ENCODE results near the gene ZNF300. TPM values are rescaled to one million over a fixed set of nuclear protein-coding genes. Genes with fewer than 3 reads are reported as not detected.

The ZNF300 gene
- 4.0 TPM for total RNA-seq

GRCh38 chr5:150904479-150905311 lies at the start of gene ZNF300:
ZNF300 (minus strand) TSS chr5:150904980; CDS start chr5:150903155, 1,825 bp downstream.
- Histone ChIP-seq H3K4me3 (ENCODE audit: low read length) (peak within 1 kb of the TSS; percentile 29), H3K9me3 (ENCODE audit: low read depth, low read length) (peaks cover 55% of the 10 kb centered on the region), H3K4me1 (ENCODE audit: insufficient read depth, low read length) (no peaks in the 10 kb centered on the region), H3K27me3 (ENCODE audit: insufficient read depth, low read length) (peaks cover 4% of the 10 kb centered on the region)

GRCh38 chr5:150948539-150948938 lies 43.8 kb upstream of the ZNF300 start:
- Histone ChIP-seq H3K27me3 (ENCODE audit: insufficient read depth, low read length) (no peaks in the 10 kb centered on the region), H3K4me1 (ENCODE audit: insufficient read depth, low read length) (no peaks in the 10 kb centered on the region), H3K9me3 (ENCODE audit: low read depth, low read length) (peaks cover 79% of the 10 kb centered on the region), H3K4me3 (ENCODE audit: low read length) (no peak overlapping the region)

DNA sequence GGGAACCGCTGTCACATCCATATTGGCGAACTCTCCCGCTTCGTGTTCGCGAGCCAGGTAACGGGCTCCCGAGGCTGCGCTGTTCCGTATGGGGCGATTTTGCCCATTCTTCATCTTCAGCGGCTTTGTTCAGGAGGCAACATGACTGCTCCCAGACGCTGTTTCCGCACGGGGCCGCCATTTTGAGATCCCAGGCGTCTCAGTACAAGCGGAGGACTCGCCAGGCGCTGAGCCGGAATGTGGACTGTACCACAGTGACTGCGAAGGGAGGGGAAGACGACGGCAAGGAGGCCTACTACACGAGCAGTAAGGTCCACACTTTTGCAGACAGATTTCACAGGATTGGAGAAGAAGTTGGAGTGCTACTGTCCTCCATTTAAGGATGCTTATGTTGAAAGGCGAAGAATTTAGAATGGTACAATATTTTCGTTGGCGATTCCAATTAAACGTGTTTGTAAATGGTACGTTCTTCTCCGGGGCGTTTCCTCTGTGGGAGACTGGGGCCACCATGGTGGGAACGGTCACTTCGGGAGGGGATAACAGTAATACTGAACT lies 41.6 kb upstream of the ZNF300 start:
- H3K4me1 ChIP-seq (ENCODE audit: insufficient read depth, low read length) = no peaks in the 10 kb centered on the region
- H3K9me3 ChIP-seq (ENCODE audit: low read depth, low read length) = peaks cover 62% of the 10 kb centered on the region

GRCh38 chr5:150945947-150946346 lies 41.2 kb upstream of the ZNF300 start:
- no peak overlapping the region for H3K4me3 ChIP-seq (ENCODE audit: low read length)
- peaks cover 57% of the 10 kb centered on the region for H3K9me3 ChIP-seq (ENCODE audit: low read depth, low read length)
- H3K27me3 ChIP-seq (ENCODE audit: insufficient read depth, low read length) = no peaks in the 10 kb centered on the region
- H3K4me1 ChIP-seq (ENCODE audit: insufficient read depth, low read length) = no peaks in the 10 kb centered on the region

More for the DNA sequence above, 41.6 kb upstream of the ZNF300 start:
- no peaks in the 10 kb centered on the region for H3K27me3 ChIP-seq (ENCODE audit: insufficient read depth, low read length)
- no peak overlapping the region for H3K4me3 ChIP-seq (ENCODE audit: low read length)

DNA sequence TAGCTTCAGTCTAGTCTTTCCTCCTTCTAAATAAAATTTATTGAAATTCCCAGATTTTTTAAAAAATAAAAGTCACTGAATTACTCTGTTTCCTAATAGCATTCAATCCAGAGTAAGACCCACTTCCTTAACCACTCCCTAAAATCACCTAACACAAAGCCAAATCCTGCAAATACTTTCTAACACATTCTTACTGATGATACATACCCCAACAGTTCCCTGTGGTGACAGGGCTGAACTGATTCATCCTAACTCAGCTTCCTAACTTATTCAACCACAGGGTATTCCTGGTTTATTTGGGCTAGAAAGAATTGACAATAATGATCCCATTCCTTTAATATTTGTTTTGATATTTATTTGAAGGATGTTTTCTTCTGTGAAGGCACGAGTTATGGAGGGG lies 40.7 kb upstream of the ZNF300 start:
- H3K4me3 ChIP-seq (ENCODE audit: low read length) = no peak overlapping the region
- H3K27me3 ChIP-seq (ENCODE audit: insufficient read depth, low read length) = no peaks in the 10 kb centered on the region
- H3K4me1 ChIP-seq (ENCODE audit: insufficient read depth, low read length) = no peaks in the 10 kb centered on the region
- peaks cover 53% of the 10 kb centered on the region for H3K9me3 ChIP-seq (ENCODE audit: low read depth, low read length)

DNA sequence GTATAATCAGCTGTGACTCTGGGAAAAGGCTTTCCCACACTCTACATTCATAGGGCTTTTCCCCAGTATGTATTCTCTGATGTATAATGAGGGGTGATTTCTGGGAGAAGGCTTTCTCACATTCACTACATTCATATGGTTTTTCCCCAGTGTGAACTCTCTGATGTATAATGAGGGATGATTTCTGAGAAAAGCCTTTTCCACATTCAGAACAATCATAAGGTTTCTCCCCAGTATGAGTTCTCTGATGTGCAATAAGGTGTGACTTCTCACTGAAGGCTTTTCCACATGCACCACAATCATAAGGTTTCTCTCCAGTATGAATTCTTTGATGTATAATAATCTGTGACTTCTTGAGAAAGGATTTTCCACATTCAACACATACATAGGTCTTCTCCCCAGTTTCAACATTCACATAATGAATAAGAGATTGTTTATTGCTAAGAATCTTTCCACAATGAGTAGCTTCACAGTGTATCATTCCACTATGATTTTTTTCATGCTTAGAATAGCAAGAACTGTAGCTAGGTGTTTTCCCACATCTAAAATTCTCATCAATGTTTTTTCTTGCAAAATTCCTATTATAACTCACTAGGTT lies 26.7 kb upstream of the ZNF300 start:
- Histone ChIP-seq H3K9me3 (ENCODE audit: low read depth, low read length) (peaks cover 77% of the 10 kb centered on the region), H3K4me3 (ENCODE audit: low read length) (no peak overlapping the region), H3K4me1 (ENCODE audit: insufficient read depth, low read length) (no peaks in the 10 kb centered on the region), H3K27me3 (ENCODE audit: insufficient read depth, low read length) (no peaks in the 10 kb centered on the region)

GRCh38 chr5:150918613-150919012 lies 13.8 kb upstream of the ZNF300 start:
- no peaks in the 10 kb centered on the region for H3K4me1 ChIP-seq (ENCODE audit: insufficient read depth, low read length)
- H3K9me3 ChIP-seq (ENCODE audit: low read depth, low read length) = peaks cover 40% of the 10 kb centered on the region
- H3K4me3 ChIP-seq (ENCODE audit: low read length) = no peak overlapping the region
- H3K27me3 ChIP-seq (ENCODE audit: insufficient read depth, low read length) = peaks cover 3% of the 10 kb centered on the region

DNA sequence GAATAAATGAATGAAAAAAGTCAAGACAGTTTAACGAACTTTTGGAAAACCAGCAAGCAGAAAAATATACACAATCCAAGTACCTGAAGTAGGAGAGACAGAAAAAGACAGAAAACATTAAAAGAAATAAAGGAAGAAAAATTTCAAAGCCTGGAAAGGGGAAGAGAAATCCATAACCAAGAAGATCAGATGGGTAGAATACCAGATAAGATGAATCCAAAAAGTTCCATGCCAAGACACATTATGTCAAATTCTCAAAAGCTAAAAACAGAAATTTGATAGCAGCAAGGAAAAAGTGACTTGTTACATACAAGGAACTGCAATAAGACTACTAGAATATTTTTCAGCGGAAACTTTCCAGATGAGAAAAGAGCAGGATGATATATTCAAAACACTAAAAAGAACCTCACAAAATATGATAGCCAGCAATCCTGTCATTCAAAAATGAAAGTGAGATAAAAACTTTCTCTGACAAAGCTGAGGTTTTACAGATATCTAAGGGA lies 7.6 kb upstream of the ZNF300 start:
- no peak overlapping the region for H3K4me3 ChIP-seq (ENCODE audit: low read length)
- peaks cover 49% of the 10 kb centered on the region for H3K9me3 ChIP-seq (ENCODE audit: low read depth, low read length)
- H3K4me1 ChIP-seq (ENCODE audit: insufficient read depth, low read length) = no peaks in the 10 kb centered on the region
- no peaks in the 10 kb centered on the region for H3K27me3 ChIP-seq (ENCODE audit: insufficient read depth, low read length)

DNA sequence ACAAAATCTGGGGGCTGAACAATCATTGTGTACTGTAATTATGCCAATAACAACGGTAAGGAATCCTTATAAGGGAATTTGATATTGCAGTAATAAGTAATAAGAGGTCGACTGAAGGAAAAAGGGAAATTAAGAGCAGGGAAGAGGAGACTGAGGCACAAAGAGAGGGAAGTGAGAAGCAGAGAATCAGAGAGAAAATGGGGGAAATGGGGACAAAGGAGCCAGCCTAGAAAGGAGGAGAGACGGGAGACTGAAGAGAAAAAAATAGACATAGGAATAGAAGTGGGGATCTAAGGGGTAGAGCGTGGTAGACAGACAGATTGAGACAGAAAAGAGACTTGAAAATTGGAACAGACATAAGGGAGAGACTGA lies 518 bp upstream of the ZNF300 start:
- peak overlapping the region; percentile 29 for H3K4me3 ChIP-seq (ENCODE audit: low read length)
- peaks cover 4% of the 10 kb centered on the region for H3K27me3 ChIP-seq (ENCODE audit: insufficient read depth, low read length)
- peaks cover 49% of the 10 kb centered on the region for H3K9me3 ChIP-seq (ENCODE audit: low read depth, low read length)
- no peaks in the 10 kb centered on the region for H3K4me1 ChIP-seq (ENCODE audit: insufficient read depth, low read length)

- Histone ChIP-seq H3K4me1 (ENCODE audit: insufficient read depth, low read length) (no peaks in the 10 kb centered on the region), H3K4me3 (ENCODE audit: low read length) (no peak overlapping the region), H3K9me3 (ENCODE audit: low read depth, low read length) (peaks cover 70% of the 10 kb centered on the region), H3K27me3 (ENCODE audit: insufficient read depth, low read length) (peaks cover under 1% of the 10 kb centered on the region)
Measured at GRCh38 chr5:150901446-150901845, 3.3 kb downstream of the ZNF300 start.

DNA sequence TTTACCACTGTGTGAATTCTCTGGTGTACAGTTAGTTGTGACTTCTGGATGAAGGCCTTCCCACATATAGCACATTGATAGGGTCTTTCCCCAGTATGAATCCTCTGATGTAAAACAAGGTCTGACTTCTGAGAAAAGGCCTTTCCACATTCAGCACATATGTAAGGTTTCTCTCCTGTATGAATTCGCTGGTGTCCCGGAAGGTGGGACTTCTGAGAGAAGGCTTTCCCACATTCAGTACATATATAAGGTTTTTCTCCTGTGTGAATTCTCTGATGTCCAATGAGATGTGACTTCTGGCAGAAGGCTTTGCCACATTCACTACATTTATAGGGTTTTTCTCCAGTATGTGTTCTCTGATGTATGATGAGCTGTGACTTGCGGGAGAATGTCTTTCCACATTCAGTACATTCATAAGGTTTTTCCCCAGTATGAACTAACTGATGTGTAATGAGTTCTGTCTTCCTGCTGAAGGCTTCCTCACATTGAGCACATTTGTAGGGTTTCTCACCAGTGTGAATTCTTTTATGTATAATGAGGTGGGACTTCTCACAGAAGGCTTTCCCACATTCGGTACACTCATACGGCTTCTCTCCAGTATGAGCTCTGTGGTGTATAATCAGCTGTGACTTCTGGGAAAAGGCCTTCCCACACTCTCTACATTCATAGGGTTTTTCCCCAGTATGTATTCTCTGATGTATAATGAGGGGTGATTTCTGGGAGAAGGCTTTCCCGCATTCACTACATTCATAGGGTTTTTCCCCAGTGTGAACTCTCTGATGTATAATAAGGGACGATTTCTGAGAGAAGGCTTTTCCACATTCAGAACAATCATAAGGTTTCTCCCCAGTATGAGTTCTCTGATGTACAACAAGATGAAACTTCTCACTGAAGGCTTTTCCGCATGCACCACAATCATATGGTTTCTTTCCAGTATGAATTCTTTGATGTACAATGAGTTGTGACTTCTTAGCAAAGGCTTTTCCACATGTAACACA lies 9.1 kb downstream of the ZNF300 start:
- no peak overlapping the region for H3K4me3 ChIP-seq (ENCODE audit: low read length)
- no peaks in the 10 kb centered on the region for H3K4me1 ChIP-seq (ENCODE audit: insufficient read depth, low read length)
- H3K27me3 ChIP-seq (ENCODE audit: insufficient read depth, low read length) = no peaks in the 10 kb centered on the region
- peaks cover 97% of the 10 kb centered on the region for H3K9me3 ChIP-seq (ENCODE audit: low read depth, low read length)

GRCh38 chr5:150879358-150879757 lies 25.4 kb downstream of the ZNF300 start:
- no peaks in the 10 kb centered on the region for H3K4me1 ChIP-seq (ENCODE audit: insufficient read depth, low read length)

GRCh38 chr5:150862070-150862469 lies 42.7 kb downstream of the ZNF300 start:
- Histone ChIP-seq H3K27me3 (ENCODE audit: insufficient read depth, low read length) (no peaks in the 10 kb centered on the region), H3K4me3 (ENCODE audit: low read length) (no peak overlapping the region), H3K9me3 (ENCODE audit: low read depth, low read length) (peaks cover 6% of the 10 kb centered on the region), H3K4me1 (ENCODE audit: insufficient read depth, low read length) (no peaks in the 10 kb centered on the region)

More at GRCh38 chr5:150879358-150879757, 25.4 kb downstream of the ZNF300 start:
- peaks cover 21% of the 10 kb centered on the region for H3K9me3 ChIP-seq (ENCODE audit: low read depth, low read length)
- no peaks in the 10 kb centered on the region for H3K27me3 ChIP-seq (ENCODE audit: insufficient read depth, low read length)
- H3K4me3 ChIP-seq (ENCODE audit: low read length) = no peak overlapping the region

- no peaks in the 10 kb centered on the region for H3K27me3 ChIP-seq (ENCODE audit: insufficient read depth, low read length)
- no peaks in the 10 kb centered on the region for H3K4me1 ChIP-seq (ENCODE audit: insufficient read depth, low read length)
- H3K9me3 ChIP-seq (ENCODE audit: low read depth, low read length) = peaks cover 4% of the 10 kb centered on the region
- H3K4me3 ChIP-seq (ENCODE audit: low read length) = no peak overlapping the region
Measured at GRCh38 chr5:150860246-150860821, 44.4 kb downstream of the ZNF300 start.
